HepG2 (cell line): ENCODE measurements around the gene GDPGP1. TPM values are rescaled to one million over a fixed set of nuclear protein-coding genes. Genes with fewer than 3 reads are reported as not detected.
A peak's percentile ranks its signal among the peaks of the same experiment; 100 is the strongest.

Source experiments
- ATAC-seq: fragments of 200-7000 bp; cut with Tn5 transposase; 3 replicates; pipeline ENCODE4 v1.9.1; 2020; ENCODE audit warnings: mild to moderate bottlenecking, moderate library complexity
- BruUV-seq: library from RNA; stranded (reverse); fragments of 400-500 nt; replicated peaks from 2 replicates; lab custom pipeline; 2021; lab: Mats Ljungman, UMichigan
- CTCF ChIA-PET: fragments of 300-600 bp; formaldehyde crosslinking; extraction: SDS; loops from one replicate; lab custom pipeline; 2021; ENCODE audit warnings: low total read pairs, inconsistent platforms, low intra/inter-chr PET ratio; lab: Yijun Ruan, JAX
- POLR2A ChIA-PET: fragments of 350-600 bp; sonication (Branson Sonifier 250); formaldehyde crosslinking; loops from one replicate; lab custom pipeline; 2020; ENCODE audit warnings: antibody characterized with exemption, inconsistent platforms; lab: Yijun Ruan, JAX
- DNase-seq: peaks from one replicate; pipeline ENCODE4 v3.0.0-alpha.2; 2015; ENCODE audit warnings: low spot score
- FAIRE-seq: peaks from 3 replicates; lab custom pipeline; 2011; peaks lifted over from hg19 to GRCh38; lab: Jason Lieb, UNC
- H2AFZ ChIP-seq: one replicate; pipeline ENCODE4 v1.6.1; 2011; ENCODE audit warnings: low read length, inconsistent platforms
- H3K27ac ChIP-seq: fragments of 300-600 bp; 3 replicates; pipeline ENCODE4 v1.8.0; 2011; ENCODE audit warnings: mixed run types, mild to moderate bottlenecking, mixed read lengths, low read length, inconsistent platforms; ENCODE audit not compliant: insufficient read depth; ENCODE audit errors: extremely low read length
- H3K27me3 ChIP-seq, 2 experiments: fragments of 200-600 bp in 1 of 2; 2 replicates in 1 of 2; 3 replicates in 1 of 2; pipeline versions ENCODE4 v1.6.0 to v1.8.0; 2011; ENCODE audit warnings: low read length in 2 of 2, mild to moderate bottlenecking in 2 of 2, moderate library complexity in 2 of 2, inconsistent platforms in 1 of 2; ENCODE audit not compliant: insufficient read depth in 2 of 2, control insufficient read depth in 1 of 2
- H3K36me3 ChIP-seq, 2 experiments: fragments of 200-600 bp in 1 of 2; replicated peaks in 1 of 2; 2 replicates in 1 of 2; 3 replicates in 1 of 2; pipeline versions ENCODE4 v1.5.1 to v1.8.0; 2011; ENCODE audit warnings: low read length in 2 of 2, inconsistent platforms in 1 of 2; ENCODE audit not compliant: insufficient read depth in 2 of 2, control insufficient read depth in 1 of 2
- H3K4me1 ChIP-seq: 2 replicates; pipeline ENCODE4 v1.5.1; 2012; ENCODE audit warnings: low read length, inconsistent platforms; ENCODE audit not compliant: insufficient read depth
- H3K4me2 ChIP-seq: 2 replicates; pipeline ENCODE4 v1.6.0; 2011; ENCODE audit warnings: low read depth, low read length, inconsistent platforms
- H3K4me3 ChIP-seq, 3 experiments: fragments of 200-600 bp in 1 of 3; sonication (generic), shearing (Covaris generic) in 1 of 3; replicated peaks in 1 of 3; 2 replicates each; pipeline ENCODE4 v1.5.1; 2011 to 2016; ENCODE audit warnings: low read length in 3 of 3, inconsistent platforms in 2 of 3, low read depth in 2 of 3, mild to moderate bottlenecking in 2 of 3, control low read depth in 1 of 3, mixed read lengths in 1 of 3; ENCODE audit not compliant: insufficient read depth in 1 of 3
- H3K79me2 ChIP-seq: one replicate; pipeline ENCODE4 v1.6.1; 2011; ENCODE audit warnings: low read length, inconsistent platforms; ENCODE audit not compliant: insufficient read depth
- H3K9ac ChIP-seq: 2 replicates; pipeline ENCODE4 v1.6.0; 2011; ENCODE audit warnings: mild to moderate bottlenecking, low read depth, low read length, inconsistent platforms; ENCODE audit not compliant: insufficient read depth
- H3K9me3 ChIP-seq: 2 replicates; pipeline ENCODE4 v1.5.1; 2012; ENCODE audit warnings: mild to moderate bottlenecking, low read length
- H4K20me1 ChIP-seq: 2 replicates; pipeline ENCODE4 v1.6.0; 2011; ENCODE audit warnings: inconsistent platforms, mild to moderate bottlenecking, low read length, moderate library complexity; ENCODE audit not compliant: insufficient read depth
- NR2F2 ChIP-seq: IDR thresholded peaks from 2 replicates; pipeline ENCODE4 v1.6.1; 2012; ENCODE audit warnings: low read depth, inconsistent platforms, borderline replicate concordance
- RARA ChIP-seq: IDR thresholded peaks from 2 replicates; pipeline ENCODE4 v1.6.1; 2016; ENCODE audit warnings: missing genetic modification reagents, missing compliant biosample characterization
- RBM39 ChIP-seq: fragments of 200-400 bp; formaldehyde crosslinking; IDR thresholded peaks from one replicate; pipeline ENCODE4 v1.6.1; 2018; ENCODE audit warnings: antibody characterized with exemption, mild to moderate bottlenecking, low read depth, low read length; ENCODE audit not compliant: poor library complexity, severe bottlenecking
- SMYD3 ChIP-seq: sonication (generic); formaldehyde crosslinking; IDR thresholded peaks from 2 replicates; pipeline ENCODE4 v1.8.1; 2023; ENCODE audit warnings: mild to moderate bottlenecking, missing genetic modification reagents
- THYN1 ChIP-seq: sonication (generic); formaldehyde crosslinking; IDR thresholded peaks from 2 replicates; pipeline ENCODE4 v1.8.1; 2023; ENCODE audit warnings: low read depth, mild to moderate bottlenecking, moderate library complexity, missing genetic modification reagents, borderline replicate concordance
- ZNF549 ChIP-seq: sonication (generic); formaldehyde crosslinking; IDR thresholded peaks from 2 replicates; pipeline ENCODE4 v1.5.0; 2020; ENCODE audit warnings: missing genetic modification reagents
- ZNF562 ChIP-seq: sonication (generic); formaldehyde crosslinking; IDR thresholded peaks from 2 replicates; pipeline ENCODE4 v1.8.0; 2022; ENCODE audit warnings: missing genetic modification reagents, borderline replicate concordance
- ZNF775 ChIP-seq: sonication (generic); formaldehyde crosslinking; IDR thresholded peaks from 2 replicates; pipeline ENCODE4 v1.4.0; 2020; ENCODE audit warnings: missing genetic modification reagents, mild to moderate bottlenecking, moderate library complexity, borderline replicate concordance
- WGBS: methylation state at CpG from one replicate; pipeline ENCODE4 v1.1.6; 2017; ENCODE audit warnings: low lambda C conversion rate; 5-methylcytosine and 5-hydroxymethylcytosine counted together
- in situ Hi-C: cut with HindIII; loops from 2 replicates; pipeline ENCODE4 v1.10.0; 2017; ENCODE audit warnings: low pct_unique_long_range_greater_than_20kb; ENCODE audit not compliant: extremely low pct_ligation_motif_present
- intact Hi-C: fragments of 100-400 bp; cut with micrococcal nuclease; formaldehyde crosslinking; loops from one replicate; pipeline ENCODE4 v1.10.0; 2022; ENCODE audit not compliant: unreplicated experiment
- polyA plus RNA-seq, 8 experiments: library from polyadenylated mRNA; depleted of rRNA in 3 of 8; stranded (reverse) in 7 of 8; unstranded in 1 of 8; fragments of >200 nt; fragmentation: Illumina TruSeq in 4 of 8; extraction: Trizol in 4 of 8; gene quantifications; 2 replicates each; pipeline versions ENCODE4 v1.2.1 to v1.2.3, GENCODE V29; 2011 to 2016; ENCODE audit warnings: low read depth in 4 of 8, missing spikeins in 1 of 8, mixed read lengths in 1 of 8; ENCODE audit not compliant: insufficient read depth in 1 of 8
- total RNA-seq, 5 experiments: library from RNA; depleted of rRNA; stranded (reverse); fragments of >200 nt; fragmentation: Illumina TruSeq; extraction: Trizol; gene quantifications; 2 replicates each; pipeline ENCODE4 v1.2.3, GENCODE V29; 2016; ENCODE audit warnings: low read depth in 1 of 5
- TF ChIP-seq, protein P1 (sequence below): sonication (generic); formaldehyde crosslinking; IDR thresholded peaks from 2 replicates; pipeline ENCODE4 v1.5.0; 2020; ENCODE audit warnings: mild to moderate bottlenecking, missing genetic modification reagents
- TF ChIP-seq, protein P2 (sequence below), 2 experiments: sonication (generic) in 1 of 2; formaldehyde crosslinking in 1 of 2; IDR thresholded peaks; 2 replicates each; pipeline versions ENCODE4 v1.6.1 to v1.9.0; 2014 to 2022; ENCODE audit warnings: antibody characterized with exemption in 1 of 2, borderline replicate concordance in 1 of 2, inconsistent platforms in 1 of 2, low read depth in 1 of 2, missing genetic modification reagents in 1 of 2
- TF ChIP-seq, protein P3 (sequence below): sonication (generic); formaldehyde crosslinking; IDR thresholded peaks from 2 replicates; pipeline ENCODE4 v1.8.0; 2022; ENCODE audit warnings: mild to moderate bottlenecking, missing genetic modification reagents, borderline replicate concordance
- TF ChIP-seq, protein P4 (sequence below): sonication (generic); formaldehyde crosslinking; IDR thresholded peaks from 2 replicates; pipeline ENCODE4 v1.8.1; 2023; ENCODE audit warnings: mild to moderate bottlenecking, moderate library complexity, missing genetic modification reagents

Gene GDPGP1
- total and polyA plus RNA-seq, 2 of the 13 experiments (the other 11 are each of a cell fraction or from before 2014, with no cell fraction given): 1.5 to 4.3 TPM

DNA sequence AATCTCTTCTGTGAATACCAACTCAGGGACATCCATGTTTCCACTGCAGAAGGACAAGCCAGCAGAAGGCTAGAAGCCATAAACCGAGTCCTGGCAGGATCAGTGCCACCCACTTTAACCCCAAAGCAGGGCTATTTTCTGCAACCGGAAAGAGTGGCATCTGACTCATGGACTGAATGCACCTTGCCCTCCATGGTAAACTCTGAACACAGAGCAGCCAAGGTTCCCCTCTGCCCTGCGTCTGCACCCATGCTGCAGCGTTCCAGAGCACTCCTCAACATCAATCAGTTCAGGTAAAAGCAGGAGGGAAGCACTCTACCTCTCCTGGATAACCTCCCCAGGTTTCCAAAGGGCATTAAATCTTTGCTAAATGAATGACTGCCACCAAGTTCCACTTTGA is 30.7 kb downstream of the GDPGP1 start:
- ATAC-seq: peak; percentile 68
- TF ChIP-seq, protein P1, sequence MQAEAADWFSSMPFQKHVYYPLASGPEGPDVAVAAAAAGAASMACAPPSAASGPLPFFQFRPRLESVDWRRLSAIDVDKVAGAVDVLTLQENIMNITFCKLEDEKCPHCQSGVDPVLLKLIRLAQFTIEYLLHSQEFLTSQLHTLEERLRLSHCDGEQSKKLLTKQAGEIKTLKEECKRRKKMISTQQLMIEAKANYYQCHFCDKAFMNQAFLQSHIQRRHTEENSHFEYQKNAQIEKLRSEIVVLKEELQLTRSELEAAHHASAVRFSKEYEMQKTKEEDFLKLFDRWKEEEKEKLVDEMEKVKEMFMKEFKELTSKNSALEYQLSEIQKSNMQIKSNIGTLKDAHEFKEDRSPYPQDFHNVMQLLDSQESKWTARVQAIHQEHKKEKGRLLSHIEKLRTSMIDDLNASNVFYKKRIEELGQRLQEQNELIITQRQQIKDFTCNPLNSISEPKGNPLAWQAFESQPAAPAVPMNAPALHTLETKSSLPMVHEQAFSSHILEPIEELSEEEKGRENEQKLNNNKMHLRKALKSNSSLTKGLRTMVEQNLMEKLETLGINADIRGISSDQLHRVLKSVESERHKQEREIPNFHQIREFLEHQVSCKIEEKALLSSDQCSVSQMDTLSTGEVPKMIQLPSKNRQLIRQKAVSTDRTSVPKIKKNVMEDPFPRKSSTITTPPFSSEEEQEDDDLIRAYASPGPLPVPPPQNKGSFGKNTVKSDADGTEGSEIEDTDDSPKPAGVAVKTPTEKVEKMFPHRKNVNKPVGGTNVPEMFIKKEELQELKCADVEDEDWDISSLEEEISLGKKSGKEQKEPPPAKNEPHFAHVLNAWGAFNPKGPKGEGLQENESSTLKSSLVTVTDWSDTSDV (CRISPR knock-in tag): no peak
- TF ChIP-seq ZNF775 (no peak), THYN1 (CRISPR knock-in tag) (0 out of 2 replicates have a peak, but pooled peaks have one; percentile 6), SMYD3 (CRISPR knock-in tag) (no peak), ZNF549 (CRISPR knock-in tag) (no peak), ZNF562 (CRISPR knock-in tag) (no peak), NR2F2 (no peak), RBM39 (no peak), RARA (CRISPR knock-in tag) (peak; percentile 56)
- TF ChIP-seq, protein P2, sequence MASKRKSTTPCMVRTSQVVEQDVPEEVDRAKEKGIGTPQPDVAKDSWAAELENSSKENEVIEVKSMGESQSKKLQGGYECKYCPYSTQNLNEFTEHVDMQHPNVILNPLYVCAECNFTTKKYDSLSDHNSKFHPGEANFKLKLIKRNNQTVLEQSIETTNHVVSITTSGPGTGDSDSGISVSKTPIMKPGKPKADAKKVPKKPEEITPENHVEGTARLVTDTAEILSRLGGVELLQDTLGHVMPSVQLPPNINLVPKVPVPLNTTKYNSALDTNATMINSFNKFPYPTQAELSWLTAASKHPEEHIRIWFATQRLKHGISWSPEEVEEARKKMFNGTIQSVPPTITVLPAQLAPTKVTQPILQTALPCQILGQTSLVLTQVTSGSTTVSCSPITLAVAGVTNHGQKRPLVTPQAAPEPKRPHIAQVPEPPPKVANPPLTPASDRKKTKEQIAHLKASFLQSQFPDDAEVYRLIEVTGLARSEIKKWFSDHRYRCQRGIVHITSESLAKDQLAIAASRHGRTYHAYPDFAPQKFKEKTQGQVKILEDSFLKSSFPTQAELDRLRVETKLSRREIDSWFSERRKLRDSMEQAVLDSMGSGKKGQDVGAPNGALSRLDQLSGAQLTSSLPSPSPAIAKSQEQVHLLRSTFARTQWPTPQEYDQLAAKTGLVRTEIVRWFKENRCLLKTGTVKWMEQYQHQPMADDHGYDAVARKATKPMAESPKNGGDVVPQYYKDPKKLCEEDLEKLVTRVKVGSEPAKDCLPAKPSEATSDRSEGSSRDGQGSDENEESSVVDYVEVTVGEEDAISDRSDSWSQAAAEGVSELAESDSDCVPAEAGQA (IDR thresholded peaks at IDR 0.05; ENCODE audit: low read depth): peak; percentile 37; the same call in 1 of the 2 replicates
- TF ChIP-seq, protein P2 (CRISPR knock-in tag; IDR thresholded peaks at IDR 0.05; ENCODE audit: borderline replicate concordance): no peak
- TF ChIP-seq, protein P3, sequence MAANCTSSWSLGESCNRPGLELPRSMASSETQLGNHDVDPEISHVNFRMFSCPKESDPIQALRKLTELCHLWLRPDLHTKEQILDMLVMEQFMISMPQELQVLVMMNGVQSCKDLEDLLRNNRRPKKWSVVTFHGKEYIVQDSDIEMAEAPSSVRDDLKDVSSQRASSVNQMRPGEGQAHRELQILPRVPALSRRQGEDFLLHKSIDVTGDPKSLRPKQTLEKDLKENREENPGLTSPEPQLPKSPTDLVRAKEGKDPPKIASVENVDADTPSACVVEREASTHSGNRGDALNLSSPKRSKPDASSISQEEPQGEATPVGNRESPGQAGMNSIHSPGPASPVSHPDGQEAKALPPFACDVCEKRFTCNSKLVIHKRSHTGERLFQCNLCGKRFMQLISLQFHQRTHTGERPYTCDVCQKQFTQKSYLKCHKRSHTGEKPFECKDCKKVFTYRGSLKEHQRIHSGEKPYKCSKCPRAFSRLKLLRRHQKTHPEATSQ (CRISPR knock-in tag): no peak
- TF ChIP-seq, protein P4, sequence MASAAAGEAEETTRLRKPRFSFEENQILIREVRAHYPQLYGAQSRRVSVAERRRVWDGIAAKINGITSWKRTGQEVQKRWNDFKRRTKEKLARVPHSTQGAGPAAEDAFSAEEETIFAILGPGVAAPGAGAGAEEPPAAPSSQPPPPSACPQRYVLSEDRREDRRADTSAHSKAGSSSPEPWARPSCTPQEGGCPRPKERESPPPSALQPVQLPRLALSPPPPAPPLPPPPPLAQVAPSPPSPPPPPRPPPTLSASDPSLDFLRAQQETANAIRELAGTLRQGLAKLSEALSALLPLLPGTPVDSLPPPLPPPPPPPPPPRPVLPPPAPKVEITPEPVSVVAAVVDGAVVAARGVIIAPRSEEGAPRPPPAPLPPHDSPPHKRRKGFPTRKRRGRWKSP (CRISPR knock-in tag): 0 out of 2 replicates have a peak, but pooled peaks have one; percentile 1

More for the DNA sequence above, 30.7 kb downstream of the GDPGP1 start:
- Histone ChIP-seq H3K4me1 (peaks cover 61% of the 10 kb centered on the region), H3K9ac (peak overlapping the region; percentile 88), H2AFZ (no peak overlapping the region), H3K4me2 (peak overlapping the region; percentile 87), H3K27me3 (no peaks in the 10 kb centered on the region; a peak in 1 of 5 replicates), H3K36me3 (peaks cover 2 to 6% of the 10 kb centered on the region in 2 experiments; a peak in 3 of 5 replicates), H3K4me3 (peak overlapping the region; percentile 71 to 78 (median 72)), H3K27ac (peak overlapping the region; percentile 83), H3K79me2 (peaks cover 34% of the 10 kb centered on the region), H4K20me1 (peaks cover 3% of the 10 kb centered on the region), H3K9me3 (no peaks in the 10 kb centered on the region)
- peak; percentile 60 for DNase-seq
- WGBS: 0% methylated on average over 2 of the region's 4 CpGs
- CTCF ChIA-PET: no interaction called here
- no TSS peak for BruUV-seq
- in situ Hi-C loops: no loop called here
- POLR2A ChIA-PET: no interaction called here
- peak; percentile 54 for FAIRE-seq
- intact Hi-C loops: loop anchor here (2.0 to 5.0 kb wide), 2 partner anchors 16 to 32 kb away; partner anchors contain the start of genes CIB1, GDPGP1 and TTLL13
